K562 (cell line): Measurements from ENCODE around the gene GAL3ST3. TPM values are rescaled to one million over a fixed set of nuclear protein-coding genes. Genes with fewer than 3 reads are reported as not detected.

Experiments used
- ATAC-seq: fragments of 200-7000 bp; cut with Tn5 transposase; 3 replicates; pipeline ENCODE4 v1.9.1; 2020; ENCODE audit warnings: moderate library complexity
- BruUV-seq: library from RNA; stranded (reverse); fragments of 400-500 nt; replicated peaks from 2 replicates; lab custom pipeline; 2021; lab: Mats Ljungman, UMichigan
- CTCF ChIA-PET: fragments of 300-600 bp; formaldehyde crosslinking; extraction: SDS; loops from one replicate; lab custom pipeline; 2021; ENCODE audit warnings: low intra/inter-chr PET ratio; lab: Yijun Ruan, JAX
- POLR2A ChIA-PET: fragments of 300-600, 350-650 bp; sonication (Branson Sonifier 250); formaldehyde crosslinking; extraction: SDS; loops from one replicate; lab custom pipeline; 2021; ENCODE audit warnings: antibody characterized with exemption, inconsistent platforms; lab: Yijun Ruan, JAX
- DNase-seq, 4 experiments: peaks; one replicate each; pipeline versions ENCODE4 v3.0.0 to v3.0.0-alpha.2; 2011 to 2018; ENCODE audit warnings: low spot score in 3 of 4, mixed read lengths in 3 of 4; ENCODE audit errors: extremely low read depth in 1 of 4
- FAIRE-seq: peaks from 2 replicates; lab custom pipeline; 2011; peaks lifted over from hg19 to GRCh38; lab: Jason Lieb, UNC
- H2AFZ ChIP-seq: 2 replicates; pipeline ENCODE4 v1.6.0; 2011; ENCODE audit warnings: low read depth, low read length, control low read depth, inconsistent platforms
- H3K27ac ChIP-seq: fragments of 200-600 bp; 3 replicates; pipeline ENCODE4 v1.8.0; 2011; ENCODE audit warnings: low read depth, mild to moderate bottlenecking, control low read depth, inconsistent platforms, low read length, moderate library complexity, mixed read lengths; ENCODE audit errors: extremely low read depth
- H3K27me3 ChIP-seq, 2 experiments: fragments of 300-600 bp in 1 of 2; 2 replicates in 1 of 2; 3 replicates in 1 of 2; pipeline versions ENCODE4 v1.6.0 to v1.8.0; 2011; ENCODE audit warnings: inconsistent platforms in 2 of 2, low read length in 2 of 2, mild to moderate bottlenecking in 1 of 2, mixed read lengths in 1 of 2, moderate library complexity in 1 of 2; ENCODE audit not compliant: control insufficient read depth in 2 of 2, insufficient read depth in 2 of 2
- H3K36me3 ChIP-seq: fragments of 300-600 bp; 3 replicates; pipeline ENCODE4 v1.8.0; 2011; ENCODE audit warnings: mild to moderate bottlenecking, low read length, inconsistent platforms; ENCODE audit not compliant: control insufficient read depth, insufficient read depth
- H3K4me1 ChIP-seq, 2 experiments: fragments of 200-600 bp in 1 of 2; replicated peaks in 1 of 2; 2 replicates in 1 of 2; 3 replicates in 1 of 2; pipeline versions ENCODE4 v1.5.1 to v1.8.0; 2011; ENCODE audit warnings: inconsistent platforms in 2 of 2, low read length in 2 of 2, mild to moderate bottlenecking in 1 of 2, mixed read lengths in 1 of 2, moderate library complexity in 1 of 2; ENCODE audit not compliant: control insufficient read depth in 2 of 2, insufficient read depth in 2 of 2
- H3K4me2 ChIP-seq: 2 replicates; pipeline ENCODE4 v1.6.1; 2011; ENCODE audit warnings: low read length, control low read depth, inconsistent platforms, mixed read lengths; ENCODE audit not compliant: insufficient read depth
- H3K4me3 ChIP-seq: fragments of 200-600 bp; sonication (generic), shearing (Covaris generic); 2 replicates; pipeline ENCODE4 v1.5.1; 2016; ENCODE audit warnings: control low read depth, inconsistent platforms
- H3K79me2 ChIP-seq: fragments of 200-600 bp; 3 replicates; pipeline ENCODE4 v1.8.0; 2011; ENCODE audit warnings: low read length, inconsistent platforms; ENCODE audit not compliant: control insufficient read depth, insufficient read depth
- H3K9ac ChIP-seq, 2 experiments: 2 replicates each; pipeline versions ENCODE4 v1.6.0 to v1.6.1; 2011; ENCODE audit warnings: low read depth in 2 of 2, low read length in 2 of 2, control low read depth in 1 of 2, inconsistent platforms in 1 of 2, mild to moderate bottlenecking in 1 of 2, mixed read lengths in 1 of 2; ENCODE audit not compliant: insufficient read depth in 1 of 2
- H3K9me1 ChIP-seq: one replicate; pipeline ENCODE4 v1.6.0; 2011; ENCODE audit warnings: inconsistent platforms, mild to moderate bottlenecking, low read length, moderate library complexity; ENCODE audit not compliant: control insufficient read depth, insufficient read depth
- H3K9me3 ChIP-seq: replicated peaks from 2 replicates; pipeline ENCODE4 v1.5.1; 2011; ENCODE audit warnings: low read depth, low read length, inconsistent platforms; ENCODE audit not compliant: control insufficient read depth, insufficient read depth
- H4K20me1 ChIP-seq: replicated peaks from 2 replicates; pipeline ENCODE4 v1.6.1; 2011; ENCODE audit warnings: low read length, inconsistent platforms, mixed read lengths; ENCODE audit not compliant: control insufficient read depth, insufficient read depth
- CBX2 ChIP-seq: fragments of 200-600 bp; sonication (generic); IDR thresholded peaks from one replicate; pipeline ENCODE4 v1.6.1; 2012; ENCODE audit warnings: mild to moderate bottlenecking, low read length, inconsistent platforms; ENCODE audit not compliant: insufficient read depth, poor library complexity, severe bottlenecking
- GTF2F1 ChIP-seq: IDR thresholded peaks from 2 replicates; pipeline ENCODE4 v1.6.1; 2011; ENCODE audit warnings: low read depth, low read length, improper control_type of control experiment
- HOXB6 ChIP-seq: fragments of 250-450 bp; sonication (Bioruptor Pico); IDR thresholded peaks from 2 replicates; pipeline ENCODE4 v1.5.1; 2022; ENCODE audit warnings: mild to moderate bottlenecking, borderline replicate concordance
- MAFF ChIP-seq: IDR thresholded peaks from 2 replicates; pipeline ENCODE4 v1.6.1; 2012; ENCODE audit warnings: low read length, improper control_type of control experiment
- MYBL2 ChIP-seq, 2 experiments: fragments of 450-650 bp in 1 of 2; sonication (generic) in 1 of 2; formaldehyde crosslinking in 1 of 2; IDR thresholded peaks; 2 replicates each; pipeline versions ENCODE4 v1.6.1 to v1.8.1; 2017 to 2022; ENCODE audit warnings: borderline replicate concordance in 1 of 2, inconsistent platforms in 1 of 2, low read depth in 1 of 2, mild to moderate bottlenecking in 1 of 2, missing genetic modification reagents in 1 of 2, moderate library complexity in 1 of 2
- SLC30A9 ChIP-seq: fragments of 250-450 bp; sonication (Bioruptor Pico); IDR thresholded peaks from 2 replicates; pipeline ENCODE4 v1.8.0; 2022; ENCODE audit warnings: mild to moderate bottlenecking, moderate library complexity
- SPI1 ChIP-seq: IDR thresholded peaks from 2 replicates; pipeline ENCODE4 v1.6.1; 2011; ENCODE audit warnings: low read depth, low read length, control low read depth, borderline replicate concordance
- ZNF133 ChIP-seq: fragments of 250-450 bp; sonication (Bioruptor Pico); IDR thresholded peaks from 2 replicates; pipeline ENCODE4 v1.4.0; 2020; ENCODE audit warnings: mild to moderate bottlenecking
- ZNF174 ChIP-seq: fragments of 250-450 bp; sonication (Bioruptor Pico); IDR thresholded peaks from 2 replicates; pipeline ENCODE4 v1.4.0; 2020; ENCODE audit warnings: mild to moderate bottlenecking
- ZNF41 ChIP-seq: fragments of 250-450 bp; sonication (Bioruptor Pico); conservative IDR thresholded peaks from 2 replicates; pipeline ENCODE4 v1.4.0; 2020; ENCODE audit warnings: mild to moderate bottlenecking
- ZNF586 ChIP-seq: fragments of 450-650 bp; formaldehyde crosslinking; conservative IDR thresholded peaks from 2 replicates; pipeline ENCODE4 v1.4.0; 2020; ENCODE audit warnings: mild to moderate bottlenecking, moderate library complexity
- ZNF695 ChIP-seq: fragments of 450-650 bp; formaldehyde crosslinking; IDR thresholded peaks from 2 replicates; pipeline ENCODE4 v1.4.0; 2020; ENCODE audit warnings: mild to moderate bottlenecking, moderate library complexity
- ZNF717 ChIP-seq: fragments of 250-450 bp; sonication (Bioruptor Pico); IDR thresholded peaks from 2 replicates; pipeline ENCODE4 v1.5.0; 2021
- WGBS: fragments of 100-300 bp; shearing (Covaris generic); methylation state at CpG from one replicate; pipeline ENCODE4 v1.1.6; 2016; ENCODE audit warnings: low coverage, mixed read lengths; ENCODE audit not compliant: insufficient coverage; ENCODE audit errors: missing lambda C conversion rate; 5-methylcytosine and 5-hydroxymethylcytosine counted together
- in situ Hi-C: fragments of 300-500 bp; cut with MboI; formaldehyde crosslinking; loops from 4 replicates; pipeline ENCODE4 v1.15.0; 2018; ENCODE audit warnings: inconsistent platforms, mixed read lengths
- intact Hi-C: fragments of 100-400 bp; cut with micrococcal nuclease; formaldehyde crosslinking; loops from 2 replicates; pipeline ENCODE4 v1.14.2; 2022
- polyA plus RNA-seq, 8 experiments: library from polyadenylated mRNA; depleted of rRNA in 4 of 8; stranded (reverse) in 5 of 8; unstranded in 3 of 8; fragments of >200 nt; fragmentation: Nextera tagmentation in 2 of 8; fragmentation: Illumina TruSeq in 1 of 8; extraction: Ambion mirVana in 2 of 8; extraction: Trizol in 1 of 8; gene quantifications; 2 replicates each; pipeline versions ENCODE4 v1.2.1 to v1.2.3, GENCODE V29; 2011 to 2014; ENCODE audit warnings: inconsistent platforms in 1 of 8, missing spikeins in 1 of 8
- total RNA-seq, 7 experiments: library from RNA; depleted of rRNA in 6 of 7; stranded (reverse); fragments of >200 nt in 6 of 7; fragmentation: Illumina TruSeq in 2 of 7; extraction: Trizol in 2 of 7; gene quantifications; 2 replicates each; pipeline versions ENCODE4 v1.2.1 to v1.2.3, GENCODE V29; 2011 to 2021; ENCODE audit warnings: low replicate concordance in 1 of 7
- TF ChIP-seq, protein P1 (sequence below): sonication (generic); IDR thresholded peaks from 2 replicates; pipeline ENCODE4 v1.6.1; 2016

Gene GAL3ST3
- total and polyA plus RNA-seq, 9 of the 15 experiments (the other 6 are each of a cell fraction or from before 2014, with no cell fraction given), result not detected

DNA sequence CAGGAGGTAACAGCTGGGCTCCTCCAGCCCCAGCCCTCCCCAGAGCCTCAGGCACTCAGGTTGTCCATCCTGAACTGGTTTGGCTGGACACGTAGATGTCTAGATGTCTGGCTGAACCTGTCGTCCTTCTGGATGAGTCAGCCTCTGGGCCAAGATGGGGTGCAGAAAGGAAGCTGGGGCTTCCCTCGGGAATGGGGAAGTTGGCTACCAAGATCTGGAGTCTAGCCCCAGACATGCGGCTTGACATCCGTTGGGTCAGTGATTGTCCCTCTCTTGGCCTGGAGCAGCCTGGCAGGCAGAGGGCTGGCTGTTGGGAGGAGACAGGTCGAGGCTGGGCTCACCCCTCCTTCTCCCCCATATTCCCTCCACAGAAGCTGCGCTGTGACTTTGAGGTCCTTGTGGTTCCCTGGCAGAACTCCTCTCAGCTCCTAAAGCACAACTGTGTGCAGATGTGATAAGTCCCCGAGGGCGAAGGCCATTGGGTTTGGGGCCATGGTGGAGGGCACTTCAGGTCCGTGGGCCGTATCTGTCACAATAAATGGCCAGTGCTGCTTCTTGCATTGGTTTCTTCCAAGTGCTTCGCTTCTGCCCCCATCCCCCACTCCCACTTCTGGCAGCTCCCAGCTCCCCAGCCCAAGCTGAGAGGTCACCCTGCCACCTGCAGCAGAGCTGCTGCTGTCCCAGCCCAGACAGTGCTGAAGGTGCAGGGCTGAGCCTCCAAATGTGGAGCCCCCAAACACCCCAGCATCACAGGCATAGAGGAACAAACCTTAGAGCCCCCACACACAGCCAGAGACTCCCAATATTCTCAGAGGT lies 35.8 kb downstream of the GAL3ST3 start:
- Histone ChIP-seq H4K20me1 (no peaks in the 10 kb centered on the region), H3K27me3 (no peaks in the 10 kb centered on the region), H3K4me1 (peaks cover 21 to 58% of the 10 kb centered on the region in 2 experiments), H3K4me3 (no peak overlapping the region), H3K36me3 (no peaks in the 10 kb centered on the region), H3K9ac (peak overlapping the region in 1 of 2 experiments; percentile 62; a peak in 1 of 4 replicates), H3K4me2 (peak overlapping the region; percentile 49), H3K9me3 (no peaks in the 10 kb centered on the region), H2AFZ (peak overlapping the region; percentile 23; the same call in 1 of the 2 replicates), H3K79me2 (no peaks in the 10 kb centered on the region), H3K27ac (no peak overlapping the region), H3K9me1 (no peaks in the 10 kb centered on the region)
- ATAC-seq (peak; percentile 58), DNase-seq (peak; percentile 41 to 68 (median 56)), FAIRE-seq (peak; percentile 85)
- intact Hi-C loops, result no loop called here
- no TSS peak for BruUV-seq
- ChIA-PET POLR2A (interaction anchor here (0.6 to 2.2 kb wide), 8 partner anchors 8 to 407 kb away, joined by 3 to 9 read pairs (median 4); partner anchors contain the start of genes BANF1, CCDC85B and FOSL1), CTCF (interaction anchor here (0.6 kb wide), 1 partner anchor 63 kb away, joined by 3 read pairs; no protein-coding TSS in a partner anchor)
- in situ Hi-C loops, result no loop called here
- WGBS, result 4% methylated on average over 12 of the region's 12 CpGs
- TF ChIP-seq SLC30A9 (CRISPR knock-in tag) (no peak), GTF2F1 (no peak), ZNF174 (CRISPR knock-in tag) (no peak), HOXB6 (CRISPR knock-in tag) (no peak), MAFF (no peak), MYBL2 (IDR thresholded peaks at IDR 0.05; ENCODE audit: low read depth) (no peak), MYBL2 (CRISPR knock-in tag; IDR thresholded peaks at IDR 0.05; ENCODE audit: borderline replicate concordance) (no peak), ZNF133 (no peak), ZNF717 (CRISPR knock-in tag) (no peak), ZNF695 (CRISPR knock-in tag) (no peak), ZNF586 (no peak), CBX2 (no peak), SPI1 (peak; percentile 55; the same call in 1 of the 2 replicates), ZNF41 (no peak)
- TF ChIP-seq, protein P1, sequence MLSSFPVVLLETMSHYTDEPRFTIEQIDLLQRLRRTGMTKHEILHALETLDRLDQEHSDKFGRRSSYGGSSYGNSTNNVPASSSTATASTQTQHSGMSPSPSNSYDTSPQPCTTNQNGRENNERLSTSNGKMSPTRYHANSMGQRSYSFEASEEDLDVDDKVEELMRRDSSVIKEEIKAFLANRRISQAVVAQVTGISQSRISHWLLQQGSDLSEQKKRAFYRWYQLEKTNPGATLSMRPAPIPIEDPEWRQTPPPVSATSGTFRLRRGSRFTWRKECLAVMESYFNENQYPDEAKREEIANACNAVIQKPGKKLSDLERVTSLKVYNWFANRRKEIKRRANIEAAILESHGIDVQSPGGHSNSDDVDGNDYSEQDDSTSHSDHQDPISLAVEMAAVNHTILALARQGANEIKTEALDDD, result no peak
